IPS DF 6.9 (cell line): ENCODE data around the gene ADGRV1.
A peak's percentile ranks its signal among the peaks of the same experiment; 100 is the strongest.
"Not testable (repeated sequence)": the region's sequence is repeated elsewhere in the genome, so short reads cannot be mapped to it uniquely, and the experiment has no call there.

ENCODE experiments used
- DNase-seq: peaks from one replicate; pipeline ENCODE4 v3.0.0-alpha.2; 2013; ENCODE audit warnings: low read depth, low spot score
- H3K27ac ChIP-seq: one replicate; pipeline ENCODE4 v1.5.1; 2013; ENCODE audit warnings: low read length, control low read depth
- H3K27me3 ChIP-seq: 2 replicates; pipeline ENCODE4 v1.6.1; 2013; ENCODE audit warnings: mild to moderate bottlenecking, low read length; ENCODE audit not compliant: control insufficient read depth, insufficient read depth
- H3K36me3 ChIP-seq: 2 replicates; pipeline ENCODE4 v1.6.1; 2013; ENCODE audit warnings: low read length; ENCODE audit not compliant: control insufficient read depth, insufficient read depth
- H3K4me1 ChIP-seq: 2 replicates; pipeline ENCODE4 v1.6.1; 2013; ENCODE audit warnings: low read length; ENCODE audit not compliant: control insufficient read depth, insufficient read depth
- H3K4me3 ChIP-seq: 2 replicates; pipeline ENCODE4 v1.5.1; 2013; ENCODE audit warnings: mild to moderate bottlenecking, low read length
- H3K9me3 ChIP-seq: 2 replicates; pipeline ENCODE4 v1.6.1; 2013; ENCODE audit warnings: low read length, inconsistent platforms; ENCODE audit not compliant: control insufficient read depth, insufficient read depth
- WGBS: extraction: QIAGEN DNeasy Blood & Tissue Kit; methylation state at CpG from one replicate; pipeline ENCODE4 v1.1.7; 2013; ENCODE audit warnings: mixed read lengths, missing lambda C conversion rate; ENCODE audit not compliant: insufficient read length, insufficient coverage; 5-methylcytosine and 5-hydroxymethylcytosine counted together

ADGRV1 gene

DNA sequence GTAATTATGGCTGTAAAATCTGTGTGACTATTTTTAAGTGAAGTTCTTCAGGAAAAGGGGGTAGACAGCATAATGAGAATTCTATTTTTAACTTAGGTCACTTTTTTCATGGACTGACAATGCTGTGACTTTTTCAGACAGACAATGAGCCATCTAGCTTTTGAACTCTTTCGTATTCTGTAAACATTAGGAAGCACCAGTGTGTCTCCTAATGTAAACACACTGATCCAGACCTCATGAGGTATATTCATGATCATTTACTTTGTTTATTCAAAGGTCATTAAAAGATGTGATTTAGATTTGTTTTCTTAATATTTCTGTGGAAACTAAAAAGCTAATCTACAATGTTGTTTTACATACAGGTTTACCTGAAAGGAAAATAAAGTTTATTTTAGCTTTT lies 352.6 kb downstream of the ADGRV1 start:
- WGBS: no CpG with 5 or more reads among the region's 1 CpG
- Histone ChIP-seq H3K27ac (no peak overlapping the region), H3K4me1 (peaks cover 3% of the 10 kb centered on the region; the same call in 1 of the 2 replicates), H3K27me3 (no peaks in the 10 kb centered on the region), H3K4me3 (no peak overlapping the region), H3K9me3 (no peaks in the 10 kb centered on the region), H3K36me3 (no peaks in the 10 kb centered on the region)
- no peak for DNase-seq

DNA sequence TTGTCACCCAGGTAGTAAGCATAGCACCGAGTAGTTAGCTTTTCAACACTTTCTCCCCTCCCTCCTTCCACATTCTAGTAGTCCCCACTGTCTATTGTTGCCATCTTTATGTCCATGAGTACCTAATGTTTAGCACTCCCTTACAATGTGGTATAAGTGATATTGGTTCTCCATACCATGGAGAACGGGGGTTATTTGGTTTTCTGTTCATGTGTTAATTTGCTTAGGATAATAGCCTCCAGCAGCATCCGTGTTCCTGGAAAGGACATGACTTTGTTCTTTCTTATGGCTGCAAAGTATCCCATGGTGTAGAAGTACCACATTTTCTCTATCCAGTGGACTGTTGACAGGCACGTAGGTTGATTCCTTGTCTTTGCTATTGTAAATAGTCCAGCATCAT lies 353.9 kb downstream of the ADGRV1 start:
- no peak overlapping the region for H3K27ac ChIP-seq
- H3K27me3 ChIP-seq: no peaks in the 10 kb centered on the region
- H3K4me3 ChIP-seq: no peak overlapping the region
- WGBS: no CpG with 5 or more reads among the region's 4 CpGs
- H3K9me3 ChIP-seq: no peaks in the 10 kb centered on the region
- no peak for DNase-seq
- H3K36me3 ChIP-seq: no peaks in the 10 kb centered on the region
- H3K4me1 ChIP-seq: peaks cover 3% of the 10 kb centered on the region; the same call in 1 of the 2 replicates

DNA sequence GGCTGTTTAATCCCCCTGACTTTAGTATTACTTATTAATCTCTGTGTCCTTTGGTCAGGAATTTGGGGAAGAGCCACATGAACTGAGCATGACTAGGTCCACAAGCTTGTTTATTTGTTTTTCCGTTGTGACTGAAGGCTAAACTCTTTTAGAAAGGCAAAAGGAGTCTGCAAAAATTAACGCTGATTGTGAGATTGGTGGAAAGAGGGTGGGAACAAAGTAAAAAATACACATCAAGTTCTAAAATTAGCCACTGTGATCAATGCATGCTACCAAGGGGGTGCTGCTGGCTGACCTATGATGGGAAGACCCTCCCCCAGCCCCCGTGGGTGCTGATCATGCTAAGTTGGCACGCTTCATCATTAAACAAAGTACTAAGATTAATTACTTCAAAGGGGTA lies 356.8 kb downstream of the ADGRV1 start:
- DNase-seq: no peak
- no peaks in the 10 kb centered on the region for H3K4me1 ChIP-seq
- no CpG with 5 or more reads among the region's 4 CpGs for WGBS

DNA sequence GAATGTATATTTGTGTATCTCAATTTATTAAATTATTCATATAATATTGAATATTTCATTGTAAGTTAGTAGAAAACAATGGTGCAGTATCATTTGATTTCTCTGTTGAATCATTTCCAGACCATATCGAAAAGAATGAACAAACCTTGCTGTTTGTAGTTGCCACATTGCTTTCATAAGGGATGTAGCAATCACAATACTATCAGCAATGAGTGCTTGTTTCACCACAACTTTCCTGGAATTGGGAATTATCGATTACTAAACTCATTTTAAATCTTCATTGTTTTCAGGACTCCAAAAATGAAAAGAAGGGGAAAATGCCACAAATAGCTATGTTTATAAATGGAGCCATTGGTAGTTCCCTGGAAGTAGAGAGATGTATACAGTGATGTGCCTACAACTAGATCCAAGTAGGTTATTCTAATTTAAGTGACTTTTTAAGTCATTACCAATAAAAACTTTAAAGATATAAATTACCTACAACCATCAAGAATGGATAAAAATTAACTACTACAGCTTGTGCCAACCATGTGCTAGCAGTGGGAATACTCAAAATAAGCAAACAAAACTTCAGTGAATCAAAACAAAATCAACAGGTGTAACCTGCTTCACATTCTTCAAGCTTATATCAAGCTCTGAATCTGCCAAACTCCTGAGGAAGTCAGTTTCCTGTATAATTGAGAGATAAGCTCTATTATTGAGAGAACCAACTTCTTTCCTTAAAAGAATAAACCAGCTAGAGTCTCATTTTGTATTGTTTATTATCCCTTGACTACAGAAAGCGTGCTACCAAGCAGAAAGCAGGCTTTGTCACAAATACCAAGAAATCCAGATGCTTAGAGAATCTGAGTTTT lies 358.6 kb downstream of the ADGRV1 start:
- Histone ChIP-seq H3K4me1 (no peaks in the 10 kb centered on the region), H3K9me3 (no peaks in the 10 kb centered on the region), H3K36me3 (no peaks in the 10 kb centered on the region), H3K4me3 (no peak overlapping the region), H3K27me3 (no peaks in the 10 kb centered on the region), H3K27ac (no peak overlapping the region)
- WGBS: no CpG with 5 or more reads among the region's 3 CpGs
- no peak for DNase-seq

More for the DNA sequence above, 356.8 kb downstream of the ADGRV1 start:
- Histone ChIP-seq H3K9me3 (no peaks in the 10 kb centered on the region), H3K27me3 (no peaks in the 10 kb centered on the region), H3K36me3 (no peaks in the 10 kb centered on the region), H3K4me3 (no peak overlapping the region), H3K27ac (no peak overlapping the region)

DNA sequence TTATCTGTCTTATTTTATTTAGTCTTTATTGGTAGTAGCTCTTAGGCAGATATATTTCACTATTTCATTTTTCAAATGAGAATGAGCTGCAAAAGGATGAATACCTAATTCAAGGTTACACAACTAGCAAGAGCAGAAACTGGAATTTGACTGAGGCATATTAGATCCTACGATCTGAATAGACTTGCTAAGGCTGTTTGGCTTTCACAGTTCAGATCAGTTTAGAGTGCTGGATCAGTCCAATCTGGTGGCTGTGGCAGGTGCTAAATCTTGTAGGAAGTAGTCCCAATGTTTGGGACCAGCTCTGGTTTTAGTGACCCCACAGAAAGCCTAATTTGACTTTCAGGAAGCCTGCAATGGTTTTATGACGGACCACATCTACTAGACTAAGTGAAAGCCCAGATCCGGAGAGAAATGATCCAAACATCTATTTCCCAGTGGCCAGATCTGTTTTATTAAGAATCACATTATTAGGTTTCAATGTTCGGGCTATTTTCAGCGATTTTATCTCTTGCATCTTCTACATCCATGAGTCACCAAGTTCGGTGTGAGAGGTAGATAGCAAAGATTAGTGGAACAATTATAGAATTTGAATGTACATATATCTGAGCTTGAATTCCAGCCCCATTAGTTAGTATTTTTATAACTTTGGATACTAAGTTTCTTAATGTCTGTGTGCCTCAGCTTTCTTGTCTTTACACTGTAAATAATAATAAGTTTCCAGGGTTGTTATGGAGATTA lies 359.5 kb downstream of the ADGRV1 start:
- Histone ChIP-seq H3K4me1 (no peaks in the 10 kb centered on the region), H3K27me3 (no peaks in the 10 kb centered on the region), H3K27ac (no peak overlapping the region), H3K4me3 (no peak overlapping the region), H3K9me3 (no peaks in the 10 kb centered on the region), H3K36me3 (no peaks in the 10 kb centered on the region)
- no CpG with 5 or more reads among the region's 6 CpGs for WGBS
- DNase-seq: no peak

DNA sequence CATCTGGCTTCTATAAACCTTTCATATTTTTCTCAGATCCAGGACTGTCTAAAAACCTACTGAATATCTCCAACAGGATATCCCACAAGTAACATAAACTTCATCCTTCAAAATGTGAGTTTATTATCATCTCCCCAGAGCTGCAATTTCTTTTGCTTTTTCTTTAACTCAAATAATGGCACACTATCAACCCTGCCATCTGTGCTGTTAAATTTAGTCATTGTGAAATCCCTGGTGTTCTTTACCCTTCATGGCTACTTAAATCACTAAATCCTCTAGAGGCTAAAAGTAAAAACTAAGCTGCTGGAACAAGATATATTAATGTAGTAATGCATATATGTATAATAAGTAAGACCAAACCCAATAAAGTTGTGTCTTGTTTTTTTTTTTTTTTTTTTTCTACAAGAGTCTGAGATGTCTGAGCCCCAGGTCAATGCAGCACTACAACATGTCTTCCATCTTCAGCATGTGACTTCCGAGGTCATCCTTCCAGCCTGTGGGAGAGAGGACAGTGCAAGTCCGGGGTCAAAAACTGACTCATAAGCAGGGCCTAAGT lies 362.9 kb downstream of the ADGRV1 start:
- Histone ChIP-seq H3K9me3 (no peaks in the 10 kb centered on the region), H3K36me3 (no peaks in the 10 kb centered on the region), H3K4me1 (no peaks in the 10 kb centered on the region), H3K4me3 (no peak overlapping the region), H3K27me3 (no peaks in the 10 kb centered on the region), H3K27ac (no peak overlapping the region)
- no peak for DNase-seq
- no CpG with 5 or more reads among the region's 2 CpGs for WGBS

DNA sequence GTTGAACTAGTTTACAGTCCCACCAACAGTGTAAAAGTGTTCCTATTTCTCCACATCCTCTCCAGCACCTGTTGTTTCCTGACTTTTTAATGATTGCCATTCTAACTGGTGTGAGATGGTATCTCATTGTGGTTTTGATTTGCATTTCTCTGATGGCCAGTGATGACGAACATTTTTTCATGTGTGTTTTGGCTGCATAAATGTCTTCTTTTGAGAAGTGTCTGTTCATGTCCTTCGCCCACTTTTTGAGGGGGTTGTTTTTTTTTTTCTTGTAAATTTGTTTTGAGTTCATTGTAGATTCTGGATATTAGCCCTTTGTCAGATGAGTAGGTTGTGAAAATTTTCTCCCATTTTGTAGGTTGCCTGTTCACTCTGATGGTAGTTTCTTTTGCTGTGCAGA lies 365.6 kb downstream of the ADGRV1 start:
- WGBS: no CpG with 5 or more reads among the region's 2 CpGs
- DNase-seq: not testable (repeated sequence)

DNA sequence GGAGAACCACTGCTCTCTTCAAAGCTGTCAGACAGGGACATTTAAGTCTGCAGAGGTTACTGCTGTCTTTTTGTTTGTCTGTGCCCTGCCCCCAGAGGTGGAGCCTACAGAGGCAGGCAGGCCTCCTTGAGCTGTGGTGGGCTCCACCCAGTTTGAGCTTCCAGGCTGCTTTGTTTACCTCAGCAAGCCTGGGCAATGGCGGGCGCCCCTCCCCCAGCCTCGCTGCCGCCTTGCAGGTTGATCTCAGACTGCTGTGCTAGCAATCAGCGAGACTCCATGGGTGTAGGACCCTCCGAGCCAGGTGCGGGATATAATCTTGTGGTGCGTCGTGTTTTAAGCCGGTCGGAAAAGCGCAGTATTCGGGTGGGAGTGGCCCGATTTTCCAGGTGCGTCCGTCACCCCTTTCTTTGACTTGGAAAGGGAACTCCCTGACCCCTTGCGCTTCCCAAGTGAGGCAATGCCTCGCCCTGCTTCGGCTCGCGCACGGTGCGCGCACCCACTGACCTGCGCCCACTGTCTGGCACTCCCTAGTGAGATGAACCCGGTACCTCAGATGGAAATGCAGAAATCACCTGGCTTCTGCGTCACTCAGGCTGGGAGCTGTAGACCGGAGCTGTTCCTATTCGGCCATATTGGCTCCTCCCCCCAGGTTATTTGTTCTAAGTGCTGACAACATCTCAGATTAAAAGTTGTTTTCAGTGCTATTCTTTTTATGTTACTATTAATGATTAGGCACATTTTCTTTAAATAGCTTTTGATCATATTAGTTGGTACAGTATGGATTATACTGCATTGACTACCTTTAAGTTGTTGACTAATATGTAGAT lies 370.6 kb downstream of the ADGRV1 start:
- H3K4me1 ChIP-seq, H3K36me3 ChIP-seq, H3K27ac ChIP-seq, DNase-seq, H3K27me3 ChIP-seq, H3K9me3 ChIP-seq: not testable (repeated sequence)
- no CpG with 5 or more reads among the region's 29 CpGs for WGBS
- peak overlapping the region; percentile 53; the same call in 1 of the 2 replicates for H3K4me3 ChIP-seq

More for the DNA sequence above, 365.6 kb downstream of the ADGRV1 start:
- H3K36me3 ChIP-seq, H3K9me3 ChIP-seq, H3K4me3 ChIP-seq, H3K27me3 ChIP-seq, H3K27ac ChIP-seq, H3K4me1 ChIP-seq: not testable (repeated sequence)

DNA sequence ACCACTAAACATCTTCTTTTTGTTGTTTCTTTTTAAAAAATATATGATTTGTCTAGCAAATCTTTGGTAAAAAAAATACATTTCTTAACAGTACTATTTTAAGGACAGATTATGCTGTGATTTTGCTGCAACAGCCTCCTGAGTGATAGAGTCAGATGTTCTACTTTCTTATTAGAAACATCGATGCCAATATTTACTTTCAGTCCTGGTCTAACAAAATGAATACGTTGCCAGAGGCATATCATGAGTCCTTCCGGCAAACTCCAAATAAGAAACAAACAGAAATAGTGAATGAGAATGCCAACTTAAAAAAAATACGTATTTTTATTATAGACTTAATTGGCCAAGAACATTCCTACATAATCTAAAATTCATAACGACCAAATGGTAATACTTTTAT lies 371.5 kb downstream of the ADGRV1 start:
- Histone ChIP-seq H3K27me3 (no peaks in the 10 kb centered on the region), H3K36me3 (no peaks in the 10 kb centered on the region), H3K4me1 (no peaks in the 10 kb centered on the region; the same call in 1 of the 2 replicates), H3K9me3 (no peaks in the 10 kb centered on the region), H3K4me3 (no peak overlapping the region), H3K27ac (no peak overlapping the region)
- no peak for DNase-seq
- WGBS: no CpG with 5 or more reads among the region's 5 CpGs
